Muscle layer of duodenum (tissue), 2 donors: Measurements from ENCODE around the gene FREM1.

Experiments used
- H3K27ac ChIP-seq: one replicate; pipeline ENCODE4 v1.7.0; 2013; ENCODE audit warnings: mild to moderate bottlenecking, low read length
- H3K27me3 ChIP-seq: one replicate; pipeline ENCODE4 v1.7.0; 2013; ENCODE audit warnings: low read depth, mild to moderate bottlenecking, control low read depth, low read length
- H3K36me3 ChIP-seq, 2 donors: one replicate each; pipeline ENCODE4 v1.7.0; 2013; ENCODE audit warnings: low read length in 2 of 2, control low read depth in 1 of 2, mild to moderate bottlenecking in 1 of 2; ENCODE audit not compliant: insufficient read depth in 2 of 2, control insufficient read depth in 1 of 2
- H3K4me1 ChIP-seq, 2 donors: one replicate each; pipeline ENCODE4 v1.7.0; 2013; ENCODE audit warnings: low read length in 2 of 2, mild to moderate bottlenecking in 2 of 2, control low read depth in 1 of 2, moderate library complexity in 1 of 2; ENCODE audit not compliant: insufficient read depth in 2 of 2, control insufficient read depth in 1 of 2
- H3K4me3 ChIP-seq, 2 donors: one replicate each; pipeline ENCODE4 v1.7.0; 2013; ENCODE audit warnings: low read length in 2 of 2, low read depth in 1 of 2, mild to moderate bottlenecking in 1 of 2
- H3K9me3 ChIP-seq, 2 donors: one replicate each; pipeline ENCODE4 v1.7.0; 2013; ENCODE audit warnings: low read length in 2 of 2, control low read depth in 1 of 2, mild to moderate bottlenecking in 1 of 2; ENCODE audit not compliant: control insufficient read depth in 1 of 2
- donor health status: healthy.

FREM1 gene, protein sequence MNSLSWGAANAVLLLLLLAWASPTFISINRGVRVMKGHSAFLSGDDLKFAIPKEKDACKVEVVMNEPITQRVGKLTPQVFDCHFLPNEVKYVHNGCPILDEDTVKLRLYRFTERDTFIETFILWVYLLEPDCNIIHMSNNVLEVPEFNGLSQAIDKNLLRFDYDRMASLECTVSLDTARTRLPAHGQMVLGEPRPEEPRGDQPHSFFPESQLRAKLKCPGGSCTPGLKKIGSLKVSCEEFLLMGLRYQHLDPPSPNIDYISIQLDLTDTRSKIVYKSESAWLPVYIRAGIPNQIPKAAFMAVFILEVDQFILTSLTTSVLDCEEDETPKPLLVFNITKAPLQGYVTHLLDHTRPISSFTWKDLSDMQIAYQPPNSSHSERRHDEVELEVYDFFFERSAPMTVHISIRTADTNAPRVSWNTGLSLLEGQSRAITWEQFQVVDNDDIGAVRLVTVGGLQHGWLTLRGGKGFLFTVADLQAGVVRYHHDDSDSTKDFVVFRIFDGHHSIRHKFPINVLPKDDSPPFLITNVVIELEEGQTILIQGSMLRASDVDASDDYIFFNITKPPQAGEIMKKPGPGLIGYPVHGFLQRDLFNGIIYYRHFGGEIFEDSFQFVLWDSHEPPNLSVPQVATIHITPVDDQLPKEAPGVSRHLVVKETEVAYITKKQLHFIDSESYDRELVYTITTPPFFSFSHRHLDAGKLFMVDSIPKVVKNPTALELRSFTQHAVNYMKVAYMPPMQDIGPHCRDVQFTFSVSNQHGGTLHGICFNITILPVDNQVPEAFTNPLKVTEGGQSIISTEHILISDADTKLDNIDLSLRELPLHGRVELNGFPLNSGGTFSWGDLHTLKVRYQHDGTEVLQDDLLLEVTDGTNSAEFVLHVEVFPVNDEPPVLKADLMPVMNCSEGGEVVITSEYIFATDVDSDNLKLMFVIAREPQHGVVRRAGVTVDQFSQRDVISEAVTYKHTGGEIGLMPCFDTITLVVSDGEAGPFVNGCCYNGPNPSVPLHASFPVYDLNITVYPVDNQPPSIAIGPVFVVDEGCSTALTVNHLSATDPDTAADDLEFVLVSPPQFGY (N-terminal part only)

DNA sequence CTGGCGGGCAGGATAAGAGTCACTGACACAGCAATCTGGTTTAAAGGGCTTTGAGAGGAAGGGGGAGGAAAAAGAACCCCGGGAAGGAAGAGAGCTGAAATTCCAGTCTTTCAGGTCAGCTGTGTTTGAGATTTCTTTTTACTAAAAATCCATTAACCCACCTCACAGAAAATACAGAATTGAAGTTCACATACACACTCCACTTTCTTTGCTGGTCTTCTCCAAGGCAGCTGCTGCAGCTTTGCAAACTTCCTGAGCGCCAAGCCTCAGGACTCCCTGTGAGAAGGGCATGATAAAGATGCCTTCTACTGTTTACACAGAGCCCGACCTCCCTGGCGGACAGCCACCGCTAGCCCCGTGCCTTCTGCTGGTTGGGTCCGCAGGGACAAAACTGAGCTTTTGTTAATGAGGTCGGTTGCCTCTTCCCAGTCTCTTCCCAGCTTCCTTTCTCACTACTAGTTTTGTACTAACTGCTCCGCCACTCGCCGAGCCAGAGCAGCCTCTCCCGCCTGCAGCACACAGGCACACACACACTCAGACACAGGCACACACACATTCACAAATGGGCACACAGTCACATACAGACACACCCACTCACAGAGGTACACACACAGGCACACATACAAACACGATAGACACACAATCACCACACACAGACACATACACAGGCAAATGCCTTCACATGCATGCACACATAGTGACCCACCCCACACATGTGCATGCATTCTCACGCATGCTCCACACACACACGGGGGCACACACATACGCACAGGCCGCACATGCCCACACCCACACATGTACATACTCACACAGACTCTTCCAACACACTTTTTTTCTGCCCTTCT lies at the start of gene FREM1:
Gene FREM1, minus strand, starts transcription at position 468 of the 845 bp plus-strand sequence. CDS start 41,451 bp downstream, outside the sequence.
- Histone ChIP-seq H3K27ac (peak within 1 kb of the TSS; percentile 46), H3K27me3 (no peaks in the 10 kb centered on the region), H3K36me3 (no peaks in the 10 kb centered on the region), H3K4me3 (peak within 1 kb of the TSS; percentile 51 to 61), H3K4me1 (peaks cover 0 to 5% of the 10 kb centered on the region in 2 donors), H3K9me3 (no peaks in the 10 kb centered on the region)

DNA sequence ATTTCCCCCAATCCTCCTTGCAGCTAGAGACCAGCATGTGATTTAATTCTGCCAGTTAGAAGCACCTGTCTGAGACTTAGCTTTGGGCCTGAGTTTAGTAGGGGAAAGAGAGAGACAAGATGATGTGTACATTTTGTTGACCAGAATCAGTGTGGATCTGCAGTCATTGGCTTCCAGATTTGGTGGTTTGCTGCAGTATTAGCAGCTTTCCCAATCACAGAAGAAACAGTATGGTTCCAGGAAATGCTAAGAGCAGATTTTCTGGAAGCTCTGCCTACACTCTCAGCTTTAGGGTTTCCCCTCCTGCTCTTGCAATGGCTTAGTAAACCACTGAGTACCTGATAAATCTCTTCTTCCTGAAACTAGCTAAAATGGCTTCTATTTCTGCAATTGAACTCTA lies 48.8 kb upstream of the FREM1 start:
- Histone ChIP-seq H3K36me3 (no peaks in the 10 kb centered on the region), H3K4me1 (no peaks in the 10 kb centered on the region), H3K9me3 (no peaks in the 10 kb centered on the region), H3K4me3 (no peak overlapping the region), H3K27me3 (no peaks in the 10 kb centered on the region), H3K27ac (no peak overlapping the region)

DNA sequence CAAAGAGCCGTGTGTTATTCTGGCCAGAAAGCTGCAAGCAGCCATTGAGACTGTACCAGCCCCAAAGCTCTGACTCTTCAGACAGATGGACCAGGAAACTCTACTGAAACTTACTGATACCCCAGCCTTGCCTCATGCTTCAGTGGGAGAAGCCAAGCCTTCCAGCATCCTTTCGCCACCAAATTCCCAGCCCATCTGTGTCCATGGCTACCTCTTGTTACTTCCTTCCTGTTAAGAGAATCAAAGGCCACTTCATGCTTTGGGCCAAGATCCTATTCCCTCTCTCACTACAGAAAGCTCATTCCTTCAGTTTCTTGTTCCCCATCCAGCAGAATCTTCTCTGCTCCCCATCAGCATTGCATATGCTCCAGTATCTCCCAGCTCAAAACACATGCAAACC lies 46.9 kb upstream of the FREM1 start:
- Histone ChIP-seq H3K36me3 (no peaks in the 10 kb centered on the region), H3K9me3 (no peaks in the 10 kb centered on the region), H3K27me3 (no peaks in the 10 kb centered on the region), H3K4me1 (no peaks in the 10 kb centered on the region), H3K27ac (no peak overlapping the region), H3K4me3 (no peak overlapping the region)

DNA sequence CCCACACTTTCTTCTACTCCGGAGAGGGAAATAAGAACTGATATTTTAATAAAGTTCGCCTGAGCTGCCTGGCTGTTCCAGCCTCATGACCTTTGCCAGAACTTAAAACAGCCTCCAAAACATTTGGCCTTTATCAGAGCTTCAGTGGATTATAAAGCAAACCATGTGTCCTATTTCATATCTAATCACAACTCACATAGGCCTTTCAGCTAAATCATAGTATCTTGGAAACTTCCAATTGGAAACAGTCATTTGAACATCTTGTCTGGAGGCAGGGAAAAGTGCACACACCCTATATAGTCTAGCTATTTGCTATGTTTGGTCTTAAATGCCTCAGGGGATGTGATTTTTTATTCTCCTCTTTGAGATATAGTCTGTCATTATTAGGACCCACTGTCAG lies 46.0 kb upstream of the FREM1 start:
- no peaks in the 10 kb centered on the region for H3K9me3 ChIP-seq
- H3K36me3 ChIP-seq = no peaks in the 10 kb centered on the region
- no peaks in the 10 kb centered on the region for H3K27me3 ChIP-seq
- H3K4me3 ChIP-seq = no peak overlapping the region
- H3K27ac ChIP-seq = no peak overlapping the region
- H3K4me1 ChIP-seq = no peaks in the 10 kb centered on the region

DNA sequence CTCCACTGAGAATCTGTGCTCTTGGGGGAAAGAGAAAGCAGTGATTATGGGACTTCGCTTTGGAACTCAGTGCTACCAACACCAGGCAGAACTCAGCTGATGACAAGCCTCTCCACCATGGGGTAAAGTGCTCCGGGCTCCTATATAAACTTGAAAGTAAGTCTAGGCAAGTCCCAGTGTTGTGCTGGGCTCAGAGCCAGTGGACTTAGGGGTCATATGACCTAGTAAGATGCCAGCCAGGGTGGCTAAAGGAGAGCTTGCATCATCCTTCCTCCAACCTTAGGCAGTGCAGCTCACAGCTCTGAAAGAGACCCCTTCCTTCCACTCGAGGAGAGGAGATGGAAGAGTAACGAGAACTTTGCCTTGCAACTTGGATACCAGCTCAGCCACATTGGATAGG lies 35.1 kb upstream of the FREM1 start:
- H3K36me3 ChIP-seq = no peaks in the 10 kb centered on the region
- no peak overlapping the region for H3K27ac ChIP-seq
- H3K4me1 ChIP-seq = no peaks in the 10 kb centered on the region
- H3K9me3 ChIP-seq = peaks cover 0 to 4% of the 10 kb centered on the region in 2 donors
- no peak overlapping the region for H3K4me3 ChIP-seq
- no peaks in the 10 kb centered on the region for H3K27me3 ChIP-seq

DNA sequence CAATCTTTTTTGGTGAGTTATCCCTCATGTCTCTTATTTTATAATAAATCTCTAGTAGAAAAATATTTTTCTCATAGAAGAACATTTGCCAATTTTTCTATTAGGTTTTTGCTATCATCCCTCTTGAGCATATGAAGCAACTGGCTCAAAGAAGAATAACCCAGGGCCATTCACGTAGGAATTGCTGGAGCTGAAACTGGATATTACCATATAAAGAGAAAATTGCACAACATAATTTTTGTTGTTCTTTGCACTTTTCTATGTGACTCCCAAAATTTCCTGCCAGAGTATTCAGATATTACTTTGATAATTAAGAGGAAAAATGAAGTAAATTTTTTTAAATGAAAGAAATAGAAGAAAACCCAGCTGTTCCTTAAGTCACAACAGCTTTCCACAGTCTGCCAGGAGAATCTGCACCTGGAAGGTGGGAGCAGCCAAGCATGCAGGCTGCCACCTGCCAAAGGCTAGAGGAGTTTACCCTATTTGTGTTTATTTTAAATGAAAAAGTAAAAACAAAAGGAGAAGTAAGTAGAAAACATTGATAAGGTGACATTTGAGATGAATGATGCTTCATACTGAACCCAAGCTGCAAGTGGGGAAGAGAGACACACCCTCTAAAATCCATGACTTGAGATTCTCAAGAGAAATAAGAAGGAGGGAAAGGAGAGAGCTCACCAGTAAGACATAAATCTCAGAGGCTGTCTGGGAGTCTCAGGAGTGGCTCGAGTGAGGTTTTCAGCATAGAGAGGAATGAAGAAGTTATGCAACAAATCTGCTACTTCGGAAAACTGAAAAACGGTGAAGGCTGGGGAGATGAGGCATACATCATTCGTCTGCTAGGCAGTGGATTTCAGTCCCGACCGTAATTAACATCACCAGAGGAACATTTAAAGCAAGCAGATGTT lies 31.5 kb upstream of the FREM1 start:
- Histone ChIP-seq H3K4me1 (no peaks in the 10 kb centered on the region), H3K4me3 (no peak overlapping the region), H3K27me3 (no peaks in the 10 kb centered on the region), H3K9me3 (peaks cover 0 to 4% of the 10 kb centered on the region in 2 donors), H3K36me3 (no peaks in the 10 kb centered on the region), H3K27ac (no peak overlapping the region)

DNA sequence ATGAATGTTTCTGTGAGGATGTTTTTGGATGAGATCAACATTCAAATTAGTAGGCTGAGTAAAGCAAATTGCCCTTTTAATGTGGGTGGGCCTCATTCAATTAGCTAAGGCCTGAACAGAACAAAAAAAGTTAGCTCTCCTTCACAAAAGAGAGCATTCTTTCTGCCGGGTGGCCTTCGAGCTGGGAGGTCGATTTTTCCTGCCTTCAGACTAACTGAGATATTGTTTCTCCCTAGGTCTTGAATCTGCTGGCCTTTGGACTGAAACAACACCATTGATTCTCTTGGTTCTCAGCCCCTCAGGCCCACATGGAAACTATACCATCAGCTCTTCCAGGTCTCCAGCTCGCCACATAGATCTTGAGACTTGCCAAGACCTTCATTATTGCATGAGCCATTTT lies 29.1 kb upstream of the FREM1 start:
- H3K4me3 ChIP-seq = no peak overlapping the region
- H3K27ac ChIP-seq = no peak overlapping the region
- no peaks in the 10 kb centered on the region for H3K4me1 ChIP-seq
- H3K36me3 ChIP-seq = no peaks in the 10 kb centered on the region
- no peaks in the 10 kb centered on the region for H3K9me3 ChIP-seq
- H3K27me3 ChIP-seq = no peaks in the 10 kb centered on the region

DNA sequence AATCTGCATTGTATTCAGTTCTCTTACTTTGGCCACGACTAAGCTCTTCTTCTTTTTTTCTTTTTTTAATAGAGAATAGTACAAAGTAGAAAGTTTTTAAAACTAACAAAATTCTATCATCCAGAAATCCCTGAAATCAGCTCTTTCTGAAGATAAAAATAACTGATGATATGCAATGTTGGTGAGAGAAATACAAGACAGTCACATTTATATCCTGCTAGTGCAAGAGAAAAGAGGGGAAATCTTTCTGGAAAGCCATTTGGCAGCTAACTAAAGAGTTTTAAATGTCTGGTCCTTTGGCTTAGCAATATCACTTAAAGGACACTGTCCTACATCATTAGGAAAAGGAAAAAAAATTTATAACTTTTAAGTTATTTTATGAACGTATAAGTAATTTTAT lies 27.0 kb upstream of the FREM1 start:
- Histone ChIP-seq H3K36me3 (no peaks in the 10 kb centered on the region), H3K4me1 (no peaks in the 10 kb centered on the region), H3K27ac (no peak overlapping the region), H3K27me3 (no peaks in the 10 kb centered on the region), H3K4me3 (no peak overlapping the region), H3K9me3 (no peaks in the 10 kb centered on the region)

DNA sequence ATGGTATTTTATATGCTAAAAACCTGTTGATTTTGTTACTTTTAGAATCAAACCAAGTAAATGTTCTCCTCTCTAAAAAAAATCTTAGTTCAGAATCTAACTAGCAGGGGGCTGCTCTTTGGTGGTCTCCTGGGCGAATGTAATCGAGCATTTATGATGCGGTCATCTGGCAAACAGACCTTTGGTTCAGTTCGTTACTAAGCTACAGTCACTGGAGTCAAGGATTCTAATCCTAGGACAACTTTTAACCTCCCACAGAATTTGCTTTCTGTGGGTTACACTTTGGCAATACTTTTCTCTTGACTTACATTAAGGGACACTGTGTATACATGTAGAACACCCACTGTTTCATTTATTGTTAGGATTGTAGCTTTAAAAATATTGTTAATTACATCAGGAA lies 26.3 kb upstream of the FREM1 start:
- H3K4me3 ChIP-seq = no peak overlapping the region
- no peaks in the 10 kb centered on the region for H3K27me3 ChIP-seq
- no peak overlapping the region for H3K27ac ChIP-seq
- no peaks in the 10 kb centered on the region for H3K9me3 ChIP-seq
- H3K4me1 ChIP-seq = no peaks in the 10 kb centered on the region
- H3K36me3 ChIP-seq = no peaks in the 10 kb centered on the region

DNA sequence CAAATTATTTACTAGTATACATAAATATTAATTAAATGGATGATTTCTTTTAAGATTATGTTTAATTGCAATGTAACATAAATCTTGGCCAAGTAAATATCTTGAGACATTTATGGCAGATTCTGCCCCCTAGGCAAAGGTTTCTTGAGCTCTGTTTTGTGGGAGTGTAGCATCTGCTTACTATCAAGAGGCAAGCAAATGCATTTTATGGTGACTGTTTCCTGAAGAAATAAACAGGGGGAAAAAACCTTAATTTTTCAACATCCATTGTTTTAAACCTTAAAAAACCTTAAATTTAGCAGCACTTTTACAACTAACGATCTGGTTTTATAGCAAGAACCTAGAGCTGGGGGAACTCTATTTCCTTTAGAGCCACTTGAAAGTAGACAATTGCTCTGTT lies 25.7 kb upstream of the FREM1 start:
- H3K27ac ChIP-seq = no peak overlapping the region
- no peak overlapping the region for H3K4me3 ChIP-seq
- no peaks in the 10 kb centered on the region for H3K36me3 ChIP-seq
- no peaks in the 10 kb centered on the region for H3K27me3 ChIP-seq
- no peaks in the 10 kb centered on the region for H3K9me3 ChIP-seq
- no peaks in the 10 kb centered on the region for H3K4me1 ChIP-seq
